Measurements from ENCODE around the gene PSMD2.

GRCh38 chr3:184296616-184297015 is 2.4 kb upstream of the PSMD2 start:
- TF ChIP-seq CTCF (IDR thresholded peaks at IDR 0.05) (no peak), ZFX (IDR thresholded peaks at IDR 0.05; ENCODE audit: borderline replicate concordance) (no peak)

All from 22Rv1 (cell line).